ENCODE data around the gene LGALS13. TPM values are rescaled to one million over a fixed set of nuclear protein-coding genes. Genes with fewer than 3 reads are reported as not detected.

LGALS13 gene
- total RNA-seq, 1 experiment from 2014 or later, result not detected

GRCh38 chr19:39607561-39607960 lies 5.2 kb downstream of the LGALS13 start:
- H3K27me3 ChIP-seq (ENCODE audit: insufficient read depth, low read length), result peaks cover 74% of the 10 kb centered on the region
- no peaks in the 10 kb centered on the region for H3K9me3 ChIP-seq (ENCODE audit: control insufficient read depth in 1 of 2, insufficient read depth in 1 of 2, low read depth in 1 of 2, low read length in 2 of 2)
- no peaks in the 10 kb centered on the region for H3K36me3 ChIP-seq (ENCODE audit: control insufficient read depth in 1 of 2, insufficient read depth in 2 of 2, low read length in 2 of 2)
- H4K20me1 ChIP-seq (ENCODE audit: insufficient read depth), result no peaks in the 10 kb centered on the region
- H2AFZ ChIP-seq (ENCODE audit: low read depth, low read length, poor library complexity, severe bottlenecking), result no peak overlapping the region
- no peak for TF ChIP-seq ZFX (IDR thresholded peaks at IDR 0.05)
- TF ChIP-seq JUND (IDR thresholded peaks at IDR 0.05), result no peak
- TF ChIP-seq ATF3 (IDR thresholded peaks at IDR 0.05), result no peak
- TF ChIP-seq YY1 (IDR thresholded peaks at IDR 0.05; ENCODE audit: extremely low read depth, insufficient replicate concordance, low read depth, low read length), result no peak
- no peak for TF ChIP-seq ZBTB33 (IDR thresholded peaks at IDR 0.05; ENCODE audit: extremely low read depth, insufficient replicate concordance, low read length)
- TF ChIP-seq RAD21 (IDR thresholded peaks at IDR 0.05; ENCODE audit: low read depth), result no peak
- TF ChIP-seq MAX (IDR thresholded peaks at IDR 0.05), result no peak
- TF ChIP-seq SP1 (IDR thresholded peaks at IDR 0.05; ENCODE audit: low read depth), result no peak
- TF ChIP-seq EZH2phosphoT487 (IDR thresholded peaks at IDR 0.05; ENCODE audit: borderline replicate concordance), result no peak
- no peak for TF ChIP-seq CTCF (IDR thresholded peaks at IDR 0.05 in 2 of 3, conservative IDR thresholded peaks at IDR 0.05 in 1 of 3; ENCODE audit: borderline replicate concordance in 1 of 3, insufficient read depth in 1 of 3, low read depth in 2 of 3, low read length in 2 of 3)
- no peak for TF ChIP-seq POLR2A (IDR thresholded peaks at IDR 0.05; ENCODE audit: borderline replicate concordance, extremely low read depth, insufficient read depth, insufficient read length)
- TF ChIP-seq REST (IDR thresholded peaks at IDR 0.05; ENCODE audit: low read depth), result no peak
- TF ChIP-seq CBX3 (IDR thresholded peaks at IDR 0.05; ENCODE audit: low read depth), result no peak
- no peak for TF ChIP-seq TCF7L2 (IDR thresholded peaks at IDR 0.05; ENCODE audit: borderline replicate concordance, extremely low read depth, insufficient read depth, insufficient read length)
- TF ChIP-seq SIN3A (IDR thresholded peaks at IDR 0.05; ENCODE audit: low read depth), result no peak
- TF ChIP-seq EZH2 (IDR thresholded peaks at IDR 0.05), result no peak
- no peak for TF ChIP-seq POLR2AphosphoS5 (IDR thresholded peaks at IDR 0.05; ENCODE audit: low read depth, low read length)
- TF ChIP-seq ELF1 (IDR thresholded peaks at IDR 0.05; ENCODE audit: borderline replicate concordance, low read depth), result no peak
- H3K9me2 ChIP-seq (ENCODE audit: insufficient read depth), result no peaks in the 10 kb centered on the region
- H3K4me2 ChIP-seq (ENCODE audit: low read length), result no peak overlapping the region
- H3K27ac ChIP-seq (ENCODE audit: low read depth, low read length), result no peak overlapping the region
- no peaks in the 10 kb centered on the region for H3K79me2 ChIP-seq (ENCODE audit: insufficient read depth, low read length)
- RAD21 ChIA-PET (ENCODE audit: low non-redundant PET in 1 of 2, low total read pairs in 2 of 2, uncharacterized antibody in 2 of 2, unreplicated experiment in 2 of 2), result no interaction called here
- H3K4me1 ChIP-seq (ENCODE audit: control insufficient read depth in 1 of 2, insufficient read depth in 2 of 2, low read length in 2 of 2), result no peaks in the 10 kb centered on the region
- no peak for ATAC-seq
- CTCF ChIA-PET, result no interaction called here
- intact Hi-C loops (cut with micrococcal nuclease), result no loop called here
- no peak for DNase-seq (ENCODE audit: low read depth, low spot score)
- no TSS peak for BruUV-seq (replicated peaks)
- no peak overlapping the region for H3K4me3 ChIP-seq (replicated peaks in 1 of 2; ENCODE audit: low read depth in 1 of 2, low read length in 2 of 2)
- H3K9ac ChIP-seq (ENCODE audit: low read length), result no peak overlapping the region
- POLR2A ChIA-PET, result no interaction called here
